Esophagus squamous epithelium (tissue), 5 donors: ENCODE measurements around the gene PHLDA1. TPM values are rescaled to one million over a fixed set of nuclear protein-coding genes. Genes with fewer than 3 reads are reported as not detected.

ENCODE experiments used
- DNase-seq: peaks from one replicate; lab custom pipeline; 2025; lab: John Stamatoyannopoulos, UW
- H3K27ac ChIP-seq, 4 donors: fragments of 200-600 bp; sonication (generic); one replicate each; pipeline ENCODE4 v1.5.1; 2016 to 2019; ENCODE audit warnings: mild to moderate bottlenecking in 1 of 4
- H3K27me3 ChIP-seq, 4 donors: fragments of 200-600 bp; sonication (generic); 1 replicate in 3 of 4; 2 replicates in 1 of 4; pipeline versions ENCODE4 v1.5.1 to v1.6.0; 2017 to 2021; ENCODE audit warnings: antibody characterized with exemption in 1 of 4
- H3K36me3 ChIP-seq, 3 donors: fragments of 200-600 bp; sonication (generic); one replicate each; pipeline ENCODE4 v1.5.1; 2016 to 2019
- H3K4me1 ChIP-seq, 3 donors: fragments of 200-600 bp; sonication (generic); one replicate each; pipeline ENCODE4 v1.5.1; 2017 to 2019
- H3K4me3 ChIP-seq, 4 donors: fragments of 200-600 bp; sonication (generic); 1 replicate in 3 of 4; 2 replicates in 1 of 4; pipeline ENCODE4 v1.5.1; 2016 to 2019; ENCODE audit warnings: mild to moderate bottlenecking in 2 of 4, moderate library complexity in 1 of 4
- H3K9me3 ChIP-seq, 3 donors: fragments of 200-600 bp; sonication (generic); one replicate each; pipeline ENCODE4 v1.5.1; 2016 to 2019
- CTCF ChIP-seq, 6 experiments: fragments of 450-650 bp in 4 of 6; fragments of 200-600 bp in 2 of 6; sonication (generic) in 2 of 6; IDR thresholded peaks; one replicate each; pipeline ENCODE4 v1.5.1; 2016 to 2019; ENCODE audit warnings: antibody characterized with exemption in 6 of 6, mild to moderate bottlenecking in 4 of 6, moderate library complexity in 4 of 6
- POLR2A ChIP-seq, 4 donors: fragments of 450-650 bp; IDR thresholded peaks; one replicate each; pipeline ENCODE4 v1.6.1; 2017; ENCODE audit warnings: antibody characterized with exemption in 4 of 4, mild to moderate bottlenecking in 4 of 4, moderate library complexity in 3 of 4
- WGBS, 2 donors: methylation state at CpG; one replicate each; pipeline ENCODE4 v1.1.5; 2018; 5-methylcytosine and 5-hydroxymethylcytosine counted together
- intact Hi-C: fragments of 100-400 bp; cut with DNase I; formaldehyde crosslinking; loops from one replicate; pipeline ENCODE4 v1.15.0; 2022
- total RNA-seq, 4 donors: library from RNA; depleted of rRNA; stranded (reverse); fragments of >200 nt; gene quantifications; one replicate each; pipeline ENCODE4 v1.1.0, GENCODE V29; 2016
- donor health status: DM: yes; HTN: yes; CAD: no.

The PHLDA1 gene
- total RNA-seq, 4 donors from 2014 or later, result 33.8 to 77.8 (median 56.7) TPM

- WGBS, 2 donors, result 35 to 37% methylated on average over 3 of the region's 3 CpGs
- no peaks in the 10 kb centered on the region for H3K9me3 ChIP-seq
- no peak overlapping the region for H3K4me3 ChIP-seq
- H3K27ac ChIP-seq, result peak overlapping the region in 2 of 4 donors; percentile 16 to 98
- no peaks in the 10 kb centered on the region for H3K27me3 ChIP-seq
- no peaks in the 10 kb centered on the region for H3K36me3 ChIP-seq
- TF ChIP-seq POLR2A (IDR thresholded peaks at IDR 0.05) (no peak), CTCF (IDR thresholded peaks at IDR 0.05) (no peak)
- H3K4me1 ChIP-seq, result peaks cover 3 to 67% (median 13%) of the 10 kb centered on the region in 3 donors
- intact Hi-C loops, result no loop called here
- no peak for DNase-seq
Measured at GRCh38 chr12:76024942-76025600, 6.5 kb downstream of the PHLDA1 start.

GRCh38 chr12:76024102-76024781 lies 7.3 kb downstream of the PHLDA1 start:
- intact Hi-C loops, result no loop called here
- Histone ChIP-seq H3K36me3 (no peaks in the 10 kb centered on the region), H3K9me3 (no peaks in the 10 kb centered on the region), H3K4me3 (no peak overlapping the region), H3K27ac (no peak overlapping the region), H3K27me3 (no peaks in the 10 kb centered on the region), H3K4me1 (peaks cover 3 to 66% (median 18%) of the 10 kb centered on the region in 3 donors)
- 78 to 87% methylated on average over 6 to 8 of the region's 8 CpGs for WGBS, 2 donors
- DNase-seq, result no peak
- no peak for TF ChIP-seq POLR2A (IDR thresholded peaks at IDR 0.05)
- no peak for TF ChIP-seq CTCF (IDR thresholded peaks at IDR 0.05)

- no peaks in the 10 kb centered on the region for H3K36me3 ChIP-seq
- no peak for DNase-seq
- intact Hi-C loops, result no loop called here
- no peak overlapping the region for H3K27ac ChIP-seq
- H3K4me1 ChIP-seq, result peaks cover 3 to 55% (median 18%) of the 10 kb centered on the region in 3 donors
- no peaks in the 10 kb centered on the region for H3K9me3 ChIP-seq
- 90 to 92% methylated on average over 2 of the region's 2 CpGs for WGBS, 2 donors
- no peaks in the 10 kb centered on the region for H3K27me3 ChIP-seq
- no peak overlapping the region for H3K4me3 ChIP-seq
- TF ChIP-seq POLR2A (IDR thresholded peaks at IDR 0.05) (no peak), CTCF (IDR thresholded peaks at IDR 0.05) (no peak)
Measured at GRCh38 chr12:76023069-76023690, 8.4 kb downstream of the PHLDA1 start.

- Histone ChIP-seq H3K4me3 (no peak overlapping the region), H3K27ac (no peak overlapping the region), H3K36me3 (no peaks in the 10 kb centered on the region), H3K4me1 (peaks cover 3 to 50% (median 15%) of the 10 kb centered on the region in 3 donors), H3K27me3 (no peaks in the 10 kb centered on the region), H3K9me3 (no peaks in the 10 kb centered on the region)
- intact Hi-C loops, result no loop called here
- no peak for DNase-seq
- WGBS, 2 donors, result 79 to 83% methylated on average over 3 of the region's 3 CpGs
- TF ChIP-seq POLR2A (IDR thresholded peaks at IDR 0.05) (no peak), CTCF (IDR thresholded peaks at IDR 0.05) (no peak)
Measured at GRCh38 chr12:76022506-76022905, 9.1 kb downstream of the PHLDA1 start.
